NOMO-1 treated with dmso at 0.1 percent for 144 hours (cell line): ENCODE data around the gene UBASH3A.

Source experiments
- DNase-seq: peaks from one replicate; lab custom pipeline; 2025; ENCODE audit not compliant: unreplicated experiment; lab: John Stamatoyannopoulos, UW

Gene UBASH3A

DNA sequence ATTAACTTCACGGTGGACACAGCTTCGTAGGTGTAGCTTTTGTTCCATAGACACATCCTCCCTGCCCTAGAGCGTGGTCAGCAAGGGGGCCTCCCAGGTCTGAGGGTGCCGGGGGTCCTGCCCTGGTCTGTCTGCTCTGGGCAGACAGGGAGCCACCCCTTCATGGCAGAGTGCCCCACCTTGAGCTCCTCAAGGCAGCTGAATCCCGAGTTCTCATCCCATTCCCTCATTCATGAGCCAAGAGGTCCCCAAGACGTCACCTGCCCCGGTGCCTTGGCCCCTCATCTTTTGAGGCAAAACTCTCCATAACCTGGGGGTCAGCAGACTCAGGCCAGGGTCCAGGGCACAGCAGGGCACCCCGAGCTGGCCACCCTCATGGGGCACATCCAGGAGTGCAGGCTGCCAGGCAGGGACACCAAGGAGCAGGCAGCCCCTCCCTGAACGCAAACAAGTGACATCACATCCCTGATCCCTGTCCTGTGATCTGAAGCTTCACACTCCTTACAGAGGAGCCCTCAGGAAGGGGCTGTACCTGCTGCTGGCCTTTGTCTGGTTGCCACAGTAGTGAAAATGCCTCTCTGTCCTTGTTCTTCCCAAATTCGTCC, 23.3 kb downstream of the UBASH3A start:
- no peak for DNase-seq

DNA sequence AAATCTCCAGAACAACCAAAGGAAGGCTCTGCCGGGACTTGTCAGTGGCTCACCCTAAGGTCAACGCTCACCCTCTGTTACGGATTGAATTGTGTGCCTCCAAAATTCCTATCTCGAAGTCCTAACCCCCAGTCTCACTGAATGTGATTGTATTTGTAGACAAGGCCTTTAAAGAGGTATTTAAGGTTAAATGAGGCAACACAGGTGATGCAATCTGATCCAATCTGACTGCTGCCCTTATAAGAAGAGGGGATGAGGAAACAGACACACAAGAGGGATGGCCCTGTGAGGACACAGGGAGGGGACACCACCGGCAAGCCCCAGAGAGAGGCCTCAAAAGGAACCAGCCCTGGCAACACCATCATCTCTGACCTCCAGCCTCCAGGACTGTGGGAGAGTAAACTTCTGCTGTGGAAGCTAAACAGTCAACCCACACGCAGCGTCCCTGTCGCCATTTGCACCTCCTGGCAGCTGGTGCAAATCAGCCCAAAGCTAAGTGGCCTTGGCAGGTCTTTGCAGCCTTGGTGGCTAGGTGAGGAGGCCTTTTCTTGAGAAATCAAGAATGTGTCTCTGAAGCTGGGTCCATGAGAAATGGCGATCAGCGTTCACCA, 24.2 kb downstream of the UBASH3A start:
- DNase-seq: no peak

GRCh38 chr21:42429021-42429420, 25.3 kb downstream of the UBASH3A start:
- DNase-seq: no peak

GRCh38 chr21:42429856-42430255, 26.2 kb downstream of the UBASH3A start:
- DNase-seq: no peak

DNA sequence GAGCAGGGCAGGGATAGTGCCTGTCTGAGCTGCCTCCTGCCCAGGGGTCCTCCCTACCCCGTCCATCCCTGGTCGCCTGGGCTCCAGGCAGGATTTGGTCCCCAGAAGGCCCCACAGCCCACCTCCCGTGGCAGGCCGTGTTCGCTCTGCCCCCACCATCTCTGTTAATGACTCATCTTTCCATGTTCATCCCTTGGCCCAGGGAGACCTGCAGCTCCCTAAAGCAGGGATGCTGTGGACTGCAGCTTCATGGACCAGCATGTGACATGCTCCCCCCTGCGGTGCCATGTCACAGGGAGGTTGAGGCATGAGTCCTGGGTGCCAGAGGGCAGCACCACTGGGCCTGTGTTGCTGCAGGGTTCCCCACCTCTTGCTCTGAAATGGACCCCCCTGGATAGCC, 26.8 kb downstream of the UBASH3A start:
- no peak for DNase-seq

- DNase-seq: no peak
Measured at GRCh38 chr21:42431196-42431595, 27.5 kb downstream of the UBASH3A start.

DNA sequence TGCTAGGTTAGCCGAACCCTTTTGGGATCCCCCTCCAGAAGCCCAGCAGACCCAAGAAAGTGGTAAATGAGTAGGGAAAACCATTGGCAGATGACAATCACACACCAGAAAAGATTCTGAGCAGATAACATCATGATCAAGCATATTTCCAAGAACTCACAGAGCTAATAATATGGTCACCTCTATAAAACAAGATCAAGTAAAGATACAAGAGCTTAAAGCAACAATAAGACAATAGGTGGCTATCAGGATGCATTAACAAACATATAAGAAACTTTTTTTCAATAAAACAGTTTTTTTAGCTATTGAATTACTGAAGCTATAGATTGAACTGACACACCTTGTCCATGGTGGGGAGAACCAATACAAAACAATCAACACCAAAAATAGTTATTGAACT, 29.0 kb downstream of the UBASH3A start:
- no peak for DNase-seq

- DNase-seq: no peak
Measured at GRCh38 chr21:42433946-42434551, 30.3 kb downstream of the UBASH3A start.

GRCh38 chr21:42434884-42435283, 31.2 kb downstream of the UBASH3A start:
- no peak for DNase-seq

GRCh38 chr21:42435401-42435800, 31.7 kb downstream of the UBASH3A start:
- DNase-seq: no peak

- DNase-seq: no peak
Measured at GRCh38 chr21:42435833-42436232, 32.1 kb downstream of the UBASH3A start.

GRCh38 chr21:42436914-42437313, 33.2 kb downstream of the UBASH3A start:
- no peak for DNase-seq

DNA sequence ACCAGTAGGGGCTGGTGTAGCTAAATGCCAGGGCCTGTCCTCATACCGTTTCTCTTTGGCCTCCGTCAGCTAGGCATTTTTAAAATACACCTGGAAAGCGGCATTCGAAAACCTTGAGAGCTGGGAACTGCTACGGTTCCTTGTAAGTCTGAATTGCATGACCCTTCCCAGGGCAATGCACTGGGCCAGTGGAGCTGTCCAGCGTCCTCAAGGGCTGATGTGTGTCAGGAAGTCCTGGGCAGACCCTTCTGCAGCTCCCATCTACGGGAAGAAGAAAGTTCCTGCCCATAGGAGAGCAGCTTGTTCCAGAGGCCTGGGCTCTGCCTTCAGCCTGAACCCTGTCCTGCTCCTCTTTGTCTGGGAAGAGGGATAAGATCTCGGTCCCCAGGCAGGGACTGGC, 34.1 kb downstream of the UBASH3A start:
- DNase-seq: no peak

DNA sequence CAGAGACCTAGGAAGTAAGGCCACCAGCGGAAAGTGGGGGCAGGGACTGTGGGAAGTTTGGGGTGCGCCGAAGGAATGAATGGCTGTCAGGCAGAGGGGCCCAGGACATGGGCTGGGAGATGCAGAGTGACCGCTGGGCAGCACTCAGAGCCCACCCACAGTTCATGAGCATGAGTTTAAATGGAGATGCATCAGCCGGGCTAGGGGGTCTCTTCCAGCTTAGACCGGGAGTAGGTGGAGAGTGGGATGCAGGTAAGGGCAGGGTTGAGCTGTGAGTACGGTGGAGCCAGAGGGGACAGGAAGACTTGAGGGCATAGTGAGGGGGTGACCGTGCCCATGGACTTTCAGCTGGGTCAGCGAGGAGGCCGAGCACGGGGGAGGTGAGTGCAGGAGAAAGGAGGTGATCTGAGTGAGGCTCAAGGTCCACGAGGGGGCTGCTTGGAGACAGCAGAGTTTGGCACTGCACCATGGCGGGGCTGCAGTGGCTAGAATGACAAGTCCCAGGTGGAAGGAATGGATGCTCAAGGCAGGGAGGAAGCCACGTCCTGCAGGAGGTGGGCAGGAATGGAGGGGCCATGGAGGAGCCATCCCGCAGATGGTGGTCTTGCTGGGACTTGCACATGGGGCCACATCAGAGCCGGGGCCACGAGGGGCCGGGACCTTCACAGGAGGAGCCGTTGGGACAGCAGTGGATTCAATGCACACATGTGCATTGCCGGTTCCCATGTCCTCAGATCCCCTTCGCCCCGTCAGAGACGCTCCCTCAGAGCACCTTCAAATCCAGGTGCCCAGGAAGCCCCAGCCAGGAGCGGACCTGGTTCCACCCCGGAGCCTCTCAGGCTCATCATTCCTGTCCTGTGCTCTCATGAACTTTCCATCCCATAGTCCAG, 34.9 kb downstream of the UBASH3A start:
- no peak for DNase-seq

- no peak for DNase-seq
Measured at GRCh38 chr21:42439284-42440186, 35.8 kb downstream of the UBASH3A start.

- no peak for DNase-seq
Measured at GRCh38 chr21:42440187-42440792, 36.6 kb downstream of the UBASH3A start.

GRCh38 chr21:42441963-42442362, 38.3 kb downstream of the UBASH3A start:
- no peak for DNase-seq

DNA sequence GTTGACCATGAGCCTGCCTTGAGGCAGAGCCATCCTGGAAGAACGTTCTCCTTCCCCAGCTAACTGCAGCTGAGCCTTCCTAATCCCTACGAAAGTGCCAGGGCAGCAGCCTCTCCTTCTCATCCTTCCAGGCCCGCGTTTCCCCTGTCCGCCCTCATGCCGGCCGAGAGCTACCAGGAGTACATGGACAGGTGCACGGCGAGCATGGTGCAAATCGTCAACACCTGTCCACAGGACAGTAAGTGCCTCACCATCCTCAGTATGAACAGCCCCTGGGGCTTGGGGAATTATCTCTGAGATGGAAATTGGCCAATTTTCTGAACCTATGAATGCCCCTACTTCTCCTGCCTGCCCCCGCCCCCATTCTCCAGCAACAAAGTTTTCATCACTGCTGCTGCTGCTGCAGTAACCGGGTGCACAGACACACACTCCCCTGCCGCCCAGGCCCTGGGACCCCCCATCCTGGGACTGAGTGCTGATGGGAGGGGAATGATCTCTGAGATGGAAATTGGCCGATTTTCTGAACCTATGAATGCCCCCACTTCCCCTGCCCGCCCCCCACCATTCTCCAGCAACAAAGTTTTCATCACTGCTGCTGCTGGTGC, 39.6 kb downstream of the UBASH3A start:
- no peak for DNase-seq

GRCh38 chr21:42443876-42444744, 40.4 kb downstream of the UBASH3A start:
- no peak for DNase-seq
